OCI-LY7 (cell line): ENCODE measurements around the gene HPDL. TPM values are rescaled to one million over a fixed set of nuclear protein-coding genes. Genes with fewer than 3 reads are reported as not detected.

Experiments used
- BruUV-seq: library from RNA; stranded (reverse); fragments of 400-500 nt; replicated peaks from 2 replicates; lab custom pipeline; 2021; lab: Mats Ljungman, UMichigan
- CTCF ChIA-PET: fragments of 300-600 bp; sonication (Branson Sonifier 250); formaldehyde crosslinking; loops from one replicate; lab custom pipeline; 2022; ENCODE audit warnings: antibody characterized with exemption; ENCODE audit not compliant: unreplicated experiment; lab: Charles Lee
- POLR2A ChIA-PET: fragments of 300-600 bp; sonication (Branson Sonifier 250); formaldehyde crosslinking; loops from one replicate; lab custom pipeline; 2022; ENCODE audit warnings: antibody characterized with exemption; lab: Charles Lee
- DNase-seq: peaks from one replicate; pipeline ENCODE4 v3.0.0-alpha.2; 2015; ENCODE audit warnings: low spot score
- H2AFZ ChIP-seq: fragments of 200-600 bp; sonication (generic), shearing (Covaris generic); 2 replicates; pipeline ENCODE4 v1.6.1; 2014; ENCODE audit warnings: mild to moderate bottlenecking, antibody characterized with exemption, low read length, moderate library complexity
- H3K27ac ChIP-seq: fragments of 200-600 bp; sonication (generic); 2 replicates; pipeline ENCODE4 v1.5.1; 2014; ENCODE audit warnings: mixed run types, low read depth, mild to moderate bottlenecking, moderate library complexity, low read length, inconsistent platforms; ENCODE audit not compliant: poor library complexity, severe bottlenecking
- H3K36me3 ChIP-seq: fragments of 200-600 bp; sonication (generic); 2 replicates; pipeline ENCODE4 v1.6.1; 2014; ENCODE audit warnings: mild to moderate bottlenecking, antibody characterized with exemption, low read length, moderate library complexity, mixed read lengths; ENCODE audit not compliant: insufficient read depth
- H3K4me1 ChIP-seq: fragments of 200-600 bp; sonication (generic); 2 replicates; pipeline ENCODE4 v1.5.1; 2014; ENCODE audit warnings: mild to moderate bottlenecking, low read length; ENCODE audit not compliant: insufficient read depth, poor library complexity, severe bottlenecking
- H3K4me2 ChIP-seq: fragments of 200-600 bp; sonication (generic); 2 replicates; pipeline ENCODE4 v1.6.1; 2014; ENCODE audit warnings: mild to moderate bottlenecking, low read length
- H3K4me3 ChIP-seq: fragments of 200-600 bp; sonication (generic); 2 replicates; pipeline ENCODE4 v1.5.1; 2014; ENCODE audit warnings: mild to moderate bottlenecking, low read depth, low read length; ENCODE audit not compliant: poor library complexity, severe bottlenecking
- H3K79me2 ChIP-seq: fragments of 200-600 bp; sonication (generic); 2 replicates; pipeline ENCODE4 v1.6.1; 2016; ENCODE audit warnings: low read depth, mild to moderate bottlenecking, low read length, moderate library complexity, mixed read lengths; ENCODE audit not compliant: insufficient read depth
- H3K9me2 ChIP-seq: fragments of 200-600 bp; sonication (generic); 2 replicates; pipeline ENCODE4 v1.6.1; 2016; ENCODE audit warnings: mild to moderate bottlenecking, low read length, mixed read lengths; ENCODE audit not compliant: insufficient read depth
- H3K9me3 ChIP-seq: fragments of 200-600 bp; sonication (generic); 2 replicates; pipeline ENCODE4 v1.6.1; 2014; ENCODE audit warnings: mild to moderate bottlenecking, mixed run types, low read length, mixed read lengths
- H4K20me1 ChIP-seq: fragments of 200-600 bp; sonication (generic); 2 replicates; pipeline ENCODE4 v1.6.1; 2014; ENCODE audit warnings: mild to moderate bottlenecking, antibody characterized with exemption, low read length, moderate library complexity, mixed read lengths; ENCODE audit not compliant: insufficient read depth
- EZH2phosphoT487 ChIP-seq: fragments of 200-600 bp; sonication (generic); IDR thresholded peaks from 2 replicates; pipeline ENCODE4 v1.6.1; 2018; ENCODE audit warnings: low read depth, borderline replicate concordance, mild to moderate bottlenecking, mixed run types, antibody characterized with exemption, low read length, moderate library complexity, mixed read lengths
- intact Hi-C: fragments of 100-400 bp; cut with micrococcal nuclease; formaldehyde crosslinking; loops from one replicate; pipeline ENCODE4 v1.10.0; 2022; ENCODE audit not compliant: unreplicated experiment
- total RNA-seq, 2 experiments: library from RNA; depleted of rRNA in 1 of 2; stranded (reverse); fragments of >200 nt in 1 of 2; shearing (Covaris generic) in 1 of 2; gene quantifications; 2 replicates each; pipeline ENCODE4 v1.2.3, GENCODE V29; 2014 to 2022
- TF ChIP-seq, protein P1 (sequence below): fragments of 200-600 bp; sonication (generic); conservative IDR thresholded peaks from 2 replicates; pipeline ENCODE4 v1.5.1; 2014; ENCODE audit warnings: mild to moderate bottlenecking, antibody characterized with exemption, low read length, moderate library complexity, mixed read lengths

The HPDL gene
- total RNA-seq, 2 experiments from 2014 or later = 25.2 to 25.8 TPM

DNA sequence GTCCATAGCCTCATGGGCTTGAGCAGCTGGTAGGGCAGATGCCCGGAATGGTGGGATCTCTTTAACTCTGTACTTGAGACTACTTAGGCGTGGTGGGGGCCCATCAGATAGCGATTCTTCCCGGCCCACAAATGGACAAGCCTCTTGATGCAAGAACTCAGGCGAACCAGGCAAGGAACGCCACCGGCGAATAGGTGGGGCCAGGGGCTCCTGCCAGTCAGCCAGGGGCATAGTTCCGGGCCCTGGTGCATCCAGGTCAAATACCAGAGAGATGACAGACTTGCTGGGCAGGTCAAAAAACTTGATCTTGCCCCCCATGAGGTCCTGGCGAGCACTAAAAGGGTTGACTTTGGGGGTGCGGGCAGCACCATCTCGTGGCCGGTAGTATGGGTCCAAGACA, 18.3 kb downstream of the HPDL start:
- Histone ChIP-seq H4K20me1 (no peaks in the 10 kb centered on the region), H3K4me1 (peaks cover 15% of the 10 kb centered on the region), H3K4me3 (no peak overlapping the region), H3K9me3 (no peaks in the 10 kb centered on the region), H2AFZ (no peak overlapping the region), H3K36me3 (peaks cover 64% of the 10 kb centered on the region), H3K4me2 (no peak overlapping the region), H3K27ac (no peak overlapping the region), H3K9me2 (no peaks in the 10 kb centered on the region), H3K79me2 (peaks cover 23% of the 10 kb centered on the region)
- ChIA-PET POLR2A (interaction anchor here (0.5 to 1.0 kb wide), 2 partner anchors 10 to 526 kb away, joined by 3 read pairs; no protein-coding TSS in a partner anchor), CTCF (no interaction called here)
- TF ChIP-seq EZH2phosphoT487 = no peak
- TF ChIP-seq, protein P1, sequence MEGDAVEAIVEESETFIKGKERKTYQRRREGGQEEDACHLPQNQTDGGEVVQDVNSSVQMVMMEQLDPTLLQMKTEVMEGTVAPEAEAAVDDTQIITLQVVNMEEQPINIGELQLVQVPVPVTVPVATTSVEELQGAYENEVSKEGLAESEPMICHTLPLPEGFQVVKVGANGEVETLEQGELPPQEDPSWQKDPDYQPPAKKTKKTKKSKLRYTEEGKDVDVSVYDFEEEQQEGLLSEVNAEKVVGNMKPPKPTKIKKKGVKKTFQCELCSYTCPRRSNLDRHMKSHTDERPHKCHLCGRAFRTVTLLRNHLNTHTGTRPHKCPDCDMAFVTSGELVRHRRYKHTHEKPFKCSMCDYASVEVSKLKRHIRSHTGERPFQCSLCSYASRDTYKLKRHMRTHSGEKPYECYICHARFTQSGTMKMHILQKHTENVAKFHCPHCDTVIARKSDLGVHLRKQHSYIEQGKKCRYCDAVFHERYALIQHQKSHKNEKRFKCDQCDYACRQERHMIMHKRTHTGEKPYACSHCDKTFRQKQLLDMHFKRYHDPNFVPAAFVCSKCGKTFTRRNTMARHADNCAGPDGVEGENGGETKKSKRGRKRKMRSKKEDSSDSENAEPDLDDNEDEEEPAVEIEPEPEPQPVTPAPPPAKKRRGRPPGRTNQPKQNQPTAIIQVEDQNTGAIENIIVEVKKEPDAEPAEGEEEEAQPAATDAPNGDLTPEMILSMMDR = no peak
- DNase-seq = no peak
- intact Hi-C loops = no loop called here
- BruUV-seq = no TSS peak

DNA sequence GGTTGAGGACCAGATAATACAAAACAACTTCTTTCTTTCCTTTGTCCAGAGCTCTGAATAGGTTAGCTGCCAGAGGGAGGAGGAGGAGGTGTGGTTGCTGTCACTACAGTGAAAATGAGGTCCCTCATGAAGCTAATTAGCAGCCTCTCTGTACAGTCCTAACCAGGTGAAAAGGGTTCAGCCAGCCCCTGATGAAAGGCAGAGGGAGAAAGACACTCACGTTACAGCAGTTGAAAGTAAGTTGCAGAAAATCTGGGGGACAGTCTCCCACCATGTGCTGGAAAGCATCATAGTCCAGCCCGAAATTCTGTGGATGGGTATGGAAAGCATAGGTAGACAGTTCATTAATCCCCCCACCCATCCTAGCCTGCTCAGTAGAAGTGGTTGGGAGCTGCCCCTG, 19.8 kb downstream of the HPDL start:
- ChIA-PET POLR2A (no interaction called here), CTCF (interaction anchor here (1.1 kb wide), 1 partner anchor 10 kb away, joined by 3 read pairs; no protein-coding TSS in a partner anchor)
- no peak for TF ChIP-seq EZH2phosphoT487
- TF ChIP-seq, protein P1 = no peak
- no peak overlapping the region for H3K4me2 ChIP-seq
- no peaks in the 10 kb centered on the region for H3K9me3 ChIP-seq
- H2AFZ ChIP-seq = no peak overlapping the region
- H3K9me2 ChIP-seq = no peaks in the 10 kb centered on the region
- no peak overlapping the region for H3K4me3 ChIP-seq
- H3K27ac ChIP-seq = no peak overlapping the region
- H3K4me1 ChIP-seq = peaks cover 10% of the 10 kb centered on the region
- peaks cover 59% of the 10 kb centered on the region for H3K36me3 ChIP-seq
- intact Hi-C loops = no loop called here
- no peaks in the 10 kb centered on the region for H4K20me1 ChIP-seq
- BruUV-seq = no TSS peak
- DNase-seq = no peak
- H3K79me2 ChIP-seq = peaks cover 9% of the 10 kb centered on the region

DNA sequence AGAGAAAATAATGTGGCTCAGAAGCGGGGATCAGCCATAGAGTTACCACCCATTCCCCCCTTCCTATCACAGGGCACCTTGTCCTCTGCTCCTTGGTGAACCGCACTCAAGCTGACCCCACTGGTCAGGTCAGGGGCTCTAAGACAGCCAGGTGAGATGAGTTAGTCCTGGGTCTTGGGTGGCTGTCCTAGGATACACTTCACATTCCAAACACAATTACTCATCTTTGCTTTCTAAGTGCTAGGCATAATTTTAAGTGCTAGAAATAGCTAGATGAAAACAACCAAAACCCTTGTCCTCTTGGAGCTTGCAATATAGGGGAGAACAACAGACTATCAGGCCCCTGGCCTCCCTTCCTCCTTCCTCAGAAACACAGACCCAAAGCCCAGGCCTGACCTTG, 21.3 kb downstream of the HPDL start:
- Histone ChIP-seq H3K4me1 (no peaks in the 10 kb centered on the region), H3K9me2 (no peaks in the 10 kb centered on the region), H3K4me2 (no peak overlapping the region), H3K4me3 (no peak overlapping the region), H3K79me2 (no peaks in the 10 kb centered on the region), H3K36me3 (peaks cover 43% of the 10 kb centered on the region), H4K20me1 (no peaks in the 10 kb centered on the region), H2AFZ (no peak overlapping the region), H3K9me3 (no peaks in the 10 kb centered on the region), H3K27ac (no peak overlapping the region)
- intact Hi-C loops = no loop called here
- ChIA-PET POLR2A (interaction anchor here (2.1 kb wide), 1 partner anchor 8 kb away, joined by 13 read pairs; the partner anchor contains the start of genes MUTYH and TOE1), CTCF (interaction anchor here (0.5 to 1.1 kb wide), 2 partner anchors 128 to 152 kb away, joined by 3 to 4 read pairs; partner anchors contain the start of genes CCDC163 and MMACHC)
- TF ChIP-seq, protein P1 = no peak
- no peak for TF ChIP-seq EZH2phosphoT487
- no peak for DNase-seq
- no TSS peak for BruUV-seq
